Measurements from ENCODE around the gene XDH. TPM values are rescaled to one million over a fixed set of nuclear protein-coding genes. Genes with fewer than 3 reads are reported as not detected.

Gene XDH
- total and polyA plus RNA-seq, 2 donors (not counting 1 experiment from before 2014, with no cell fraction given): 0.50 to 0.59 TPM

- Histone ChIP-seq H3K9ac (ENCODE audit: insufficient read depth, low read length) (no peak overlapping the region), H3K4me3 (replicated peaks in 1 of 4; ENCODE audit: control extremely low read depth in 1 of 4, insufficient read depth in 1 of 4, low read depth in 3 of 4, low read length in 4 of 4) (no peak overlapping the region), H3K4me1 (ENCODE audit: control insufficient read depth, extremely low read depth, insufficient read depth, low read length) (peaks cover 3% of the 10 kb centered on the region), H2AFZ (ENCODE audit: low read length) (no peak overlapping the region), H3K27me3 (ENCODE audit: control insufficient read depth, insufficient read depth, low read length) (no peaks in the 10 kb centered on the region), H3K9me3 (ENCODE audit: control insufficient read depth, insufficient read depth, low read depth, low read length) (no peaks in the 10 kb centered on the region), H3K4me2 (ENCODE audit: extremely low read depth, insufficient read depth, low read length) (no peak overlapping the region), H4K20me1 (ENCODE audit: control insufficient read depth, extremely low read depth, insufficient read depth, low read length) (no peaks in the 10 kb centered on the region), H3K27ac (ENCODE audit: insufficient read depth, low read length) (no peak overlapping the region), H3K36me3 (ENCODE audit: control insufficient read depth, insufficient read depth, low read length) (no peaks in the 10 kb centered on the region), H3K79me2 (ENCODE audit: control insufficient read depth, insufficient read depth, low read length) (no peaks in the 10 kb centered on the region)
- TF ChIP-seq CTCF (conservative IDR thresholded peaks at IDR 0.05 in 1 of 2, IDR thresholded peaks at IDR 0.05 in 1 of 2; ENCODE audit: low read depth in 1 of 2, low read length in 2 of 2) (no peak), EZH2 (IDR thresholded peaks at IDR 0.05; ENCODE audit: low read length, missing control alignments) (no peak)
- DNase-seq (ENCODE audit: low read depth in 2 of 2): no peak
Measured at GRCh38 chr2:31327505-31327904, 87.0 kb downstream of the XDH start.

GRCh38 chr2:31324016-31324633, 90.4 kb downstream of the XDH start:
- Histone ChIP-seq H4K20me1 (ENCODE audit: control insufficient read depth, extremely low read depth, insufficient read depth, low read length) (no peaks in the 10 kb centered on the region), H3K27me3 (ENCODE audit: control insufficient read depth, insufficient read depth, low read length) (no peaks in the 10 kb centered on the region), H3K9ac (ENCODE audit: insufficient read depth, low read length) (no peak overlapping the region), H3K27ac (ENCODE audit: insufficient read depth, low read length) (peak overlapping the region; percentile 15), H2AFZ (ENCODE audit: low read length) (peak overlapping the region; percentile 42), H3K36me3 (ENCODE audit: control insufficient read depth, insufficient read depth, low read length) (no peaks in the 10 kb centered on the region), H3K79me2 (ENCODE audit: control insufficient read depth, insufficient read depth, low read length) (no peaks in the 10 kb centered on the region), H3K4me3 (replicated peaks in 1 of 4; ENCODE audit: control extremely low read depth in 1 of 4, insufficient read depth in 1 of 4, low read depth in 3 of 4, low read length in 4 of 4) (peak overlapping the region; percentile 9 to 59 (median 30)), H3K4me1 (ENCODE audit: control insufficient read depth, extremely low read depth, insufficient read depth, low read length) (peaks cover 4% of the 10 kb centered on the region), H3K4me2 (ENCODE audit: extremely low read depth, insufficient read depth, low read length) (peak overlapping the region; percentile 75), H3K9me3 (ENCODE audit: control insufficient read depth, insufficient read depth, low read depth, low read length) (no peaks in the 10 kb centered on the region)
- TF ChIP-seq EZH2 (IDR thresholded peaks at IDR 0.05; ENCODE audit: low read length, missing control alignments) (no peak), CTCF (conservative IDR thresholded peaks at IDR 0.05 in 1 of 2, IDR thresholded peaks at IDR 0.05 in 1 of 2; ENCODE audit: low read depth in 1 of 2, low read length in 2 of 2) (no peak)
- peak in 1 of 2 donors; percentile 28 for DNase-seq (ENCODE audit: low read depth in 2 of 2)

- H3K27me3 ChIP-seq (ENCODE audit: control insufficient read depth, insufficient read depth, low read length): no peaks in the 10 kb centered on the region
- H3K9ac ChIP-seq (ENCODE audit: insufficient read depth, low read length): no peak overlapping the region
- no peaks in the 10 kb centered on the region for H4K20me1 ChIP-seq (ENCODE audit: control insufficient read depth, extremely low read depth, insufficient read depth, low read length)
- H2AFZ ChIP-seq (ENCODE audit: low read length): no peak overlapping the region
- H3K36me3 ChIP-seq (ENCODE audit: control insufficient read depth, insufficient read depth, low read length): no peaks in the 10 kb centered on the region
- H3K4me2 ChIP-seq (ENCODE audit: extremely low read depth, insufficient read depth, low read length): no peak overlapping the region
- peaks cover 12% of the 10 kb centered on the region for H3K4me1 ChIP-seq (ENCODE audit: control insufficient read depth, extremely low read depth, insufficient read depth, low read length)
- H3K79me2 ChIP-seq (ENCODE audit: control insufficient read depth, insufficient read depth, low read length): no peaks in the 10 kb centered on the region
- H3K27ac ChIP-seq (ENCODE audit: insufficient read depth, low read length): no peak overlapping the region
- no peak for TF ChIP-seq EZH2 (IDR thresholded peaks at IDR 0.05; ENCODE audit: low read length, missing control alignments)
- no peak for TF ChIP-seq CTCF (conservative IDR thresholded peaks at IDR 0.05 in 1 of 2, IDR thresholded peaks at IDR 0.05 in 1 of 2; ENCODE audit: low read depth in 1 of 2, low read length in 2 of 2)
- DNase-seq (ENCODE audit: low read depth in 2 of 2): peak; percentile 20 to 50
- no peak overlapping the region for H3K4me3 ChIP-seq (replicated peaks in 1 of 4; ENCODE audit: control extremely low read depth in 1 of 4, insufficient read depth in 1 of 4, low read depth in 3 of 4, low read length in 4 of 4)
- H3K9me3 ChIP-seq (ENCODE audit: control insufficient read depth, insufficient read depth, low read depth, low read length): no peaks in the 10 kb centered on the region
Measured at GRCh38 chr2:31322371-31322770, 92.2 kb downstream of the XDH start.
